Keratinocyte (primary cell): ENCODE results near the gene CAPN7. TPM values are rescaled to one million over a fixed set of nuclear protein-coding genes. Genes with fewer than 3 reads are reported as not detected.

Experiments
- DNase-seq: peaks from one replicate; pipeline ENCODE4 v3.0.0-alpha.2; 2011; ENCODE audit warnings: low read depth, missing footprints, low spot score
- FAIRE-seq: peaks from 2 replicates; lab custom pipeline; 2011; peaks lifted over from hg19 to GRCh38; lab: Jason Lieb, UNC
- H2AFZ ChIP-seq: 2 replicates; pipeline ENCODE4 v1.6.0; 2012; ENCODE audit warnings: low read length, control low read depth, inconsistent platforms; ENCODE audit not compliant: control insufficient read depth
- H3K27ac ChIP-seq: 2 replicates; pipeline ENCODE4 v1.5.1; 2011; ENCODE audit warnings: low read length; ENCODE audit not compliant: control insufficient read depth, insufficient read depth
- H3K27me3 ChIP-seq: 3 replicates; pipeline ENCODE4 v1.6.0; 2011; ENCODE audit warnings: low read length; ENCODE audit not compliant: control insufficient read depth, insufficient read depth; ENCODE audit errors: extremely low read depth
- H3K36me3 ChIP-seq, 2 experiments: 2 replicates in 1 of 2; 3 replicates in 1 of 2; pipeline ENCODE4 v1.5.1; 2011; ENCODE audit warnings: low read length in 2 of 2, mild to moderate bottlenecking in 1 of 2; ENCODE audit not compliant: control insufficient read depth in 2 of 2, insufficient read depth in 2 of 2; ENCODE audit errors: extremely low read depth in 1 of 2
- H3K4me1 ChIP-seq: 3 replicates; pipeline ENCODE4 v1.5.1; 2011; ENCODE audit warnings: low read length; ENCODE audit not compliant: control insufficient read depth, insufficient read depth; ENCODE audit errors: extremely low read depth
- H3K4me2 ChIP-seq: 3 replicates; pipeline ENCODE4 v1.6.0; 2011; ENCODE audit warnings: low read depth, low read length; ENCODE audit not compliant: control insufficient read depth, insufficient read depth; ENCODE audit errors: extremely low read depth
- H3K4me3 ChIP-seq, 3 experiments: fragments of 200-600 bp in 1 of 3; sonication (generic) in 1 of 3; 2 replicates in 2 of 3; 3 replicates in 1 of 3; pipeline ENCODE4 v1.5.1; 2011 to 2016; ENCODE audit warnings: low read length in 3 of 3, mild to moderate bottlenecking in 3 of 3, control low read depth in 2 of 3, inconsistent platforms in 1 of 3, low read depth in 1 of 3, mixed read lengths in 1 of 3, mixed run types in 1 of 3, moderate library complexity in 1 of 3; ENCODE audit not compliant: control insufficient read depth in 2 of 3, insufficient read depth in 2 of 3; ENCODE audit errors: extremely low read depth in 1 of 3
- H3K79me2 ChIP-seq: 2 replicates; pipeline ENCODE4 v1.6.0; 2012; ENCODE audit warnings: low read length; ENCODE audit not compliant: control insufficient read depth, insufficient read depth
- H3K9ac ChIP-seq: 3 replicates; pipeline ENCODE4 v1.6.0; 2011; ENCODE audit warnings: low read length; ENCODE audit not compliant: control insufficient read depth, insufficient read depth; ENCODE audit errors: extremely low read depth
- H3K9me1 ChIP-seq: 3 replicates; pipeline ENCODE4 v1.6.0; 2011; ENCODE audit warnings: low read length; ENCODE audit not compliant: control insufficient read depth, insufficient read depth; ENCODE audit errors: extremely low read depth
- H3K9me3 ChIP-seq: 2 replicates; pipeline ENCODE4 v1.5.1; 2012; ENCODE audit warnings: low read depth, low read length; ENCODE audit not compliant: control insufficient read depth
- H4K20me1 ChIP-seq: 3 replicates; pipeline ENCODE4 v1.6.0; 2011; ENCODE audit warnings: low read length; ENCODE audit not compliant: control insufficient read depth, insufficient read depth; ENCODE audit errors: extremely low read depth
- EZH2 ChIP-seq: IDR thresholded peaks from one replicate; pipeline ENCODE4 v1.6.1; 2012; ENCODE audit warnings: inconsistent platforms, mild to moderate bottlenecking, low read length, moderate library complexity
- dilution Hi-C: fragments of 300-500 bp; cut with MboI; formaldehyde crosslinking; loops from one replicate; pipeline ENCODE4 v1.7.0; 2020; ENCODE audit warnings: low sequenced_read_pairs; ENCODE audit not compliant: extremely low pct_ligation_motif_present
- polyA plus RNA-seq, 5 experiments: library from polyadenylated mRNA; depleted of rRNA in 3 of 5; stranded (reverse) in 3 of 5; stranded (forward) in 1 of 5; unstranded in 1 of 5; fragments of >200 nt; gene quantifications; 1 replicate in 1 of 5; 2 replicates in 3 of 5; 3 replicates in 1 of 5; pipeline versions ENCODE4 v1.2.1 to v1.2.3, GENCODE V29; 2011 to 2012; ENCODE audit warnings: missing spikeins in 2 of 5, low read depth in 1 of 5, low replicate concordance in 1 of 5
- TF ChIP-seq, protein P1 (sequence below), 3 experiments: IDR thresholded peaks in 1 of 3; conservative IDR thresholded peaks in 1 of 3; optimal IDR thresholded peaks in 1 of 3; 2 replicates in 2 of 3; 3 replicates in 1 of 3; pipeline versions ENCODE3 to v1.5.1; 2011; ENCODE audit warnings: low read length in 3 of 3, mild to moderate bottlenecking in 3 of 3, moderate library complexity in 2 of 3, control low read depth in 1 of 3, inconsistent platforms in 1 of 3; ENCODE audit not compliant: insufficient read depth in 2 of 3; ENCODE audit errors: extremely low read depth in 1 of 3

Gene CAPN7
- polyA plus RNA-seq, 1 donor (not counting 4 experiments of a cell fraction or from before 2014, with no cell fraction given): 29.3 TPM

GRCh38 chr3:15300323-15301078 lies 94.5 kb downstream of the CAPN7 start:
- no peak overlapping the region for H3K9ac ChIP-seq
- DNase-seq: no peak
- no peaks in the 10 kb centered on the region for H3K9me1 ChIP-seq
- peak; percentile 59 for FAIRE-seq
- no peaks in the 10 kb centered on the region for H3K36me3 ChIP-seq
- H3K4me1 ChIP-seq: peaks cover 13% of the 10 kb centered on the region
- TF ChIP-seq, protein P1, sequence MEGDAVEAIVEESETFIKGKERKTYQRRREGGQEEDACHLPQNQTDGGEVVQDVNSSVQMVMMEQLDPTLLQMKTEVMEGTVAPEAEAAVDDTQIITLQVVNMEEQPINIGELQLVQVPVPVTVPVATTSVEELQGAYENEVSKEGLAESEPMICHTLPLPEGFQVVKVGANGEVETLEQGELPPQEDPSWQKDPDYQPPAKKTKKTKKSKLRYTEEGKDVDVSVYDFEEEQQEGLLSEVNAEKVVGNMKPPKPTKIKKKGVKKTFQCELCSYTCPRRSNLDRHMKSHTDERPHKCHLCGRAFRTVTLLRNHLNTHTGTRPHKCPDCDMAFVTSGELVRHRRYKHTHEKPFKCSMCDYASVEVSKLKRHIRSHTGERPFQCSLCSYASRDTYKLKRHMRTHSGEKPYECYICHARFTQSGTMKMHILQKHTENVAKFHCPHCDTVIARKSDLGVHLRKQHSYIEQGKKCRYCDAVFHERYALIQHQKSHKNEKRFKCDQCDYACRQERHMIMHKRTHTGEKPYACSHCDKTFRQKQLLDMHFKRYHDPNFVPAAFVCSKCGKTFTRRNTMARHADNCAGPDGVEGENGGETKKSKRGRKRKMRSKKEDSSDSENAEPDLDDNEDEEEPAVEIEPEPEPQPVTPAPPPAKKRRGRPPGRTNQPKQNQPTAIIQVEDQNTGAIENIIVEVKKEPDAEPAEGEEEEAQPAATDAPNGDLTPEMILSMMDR (optimal IDR thresholded peaks at IDR 0.05 in 1 of 3, IDR thresholded peaks at IDR 0.05 in 1 of 3, conservative IDR thresholded peaks at IDR 0.05 in 1 of 3; ENCODE audit: extremely low read depth in 1 of 3, insufficient read depth in 2 of 3, low read length in 3 of 3): no peak
- no peak for TF ChIP-seq EZH2
- H3K4me3 ChIP-seq: no peak overlapping the region
- H3K79me2 ChIP-seq: no peaks in the 10 kb centered on the region
- no peak overlapping the region for H3K4me2 ChIP-seq
- no peaks in the 10 kb centered on the region for H3K27me3 ChIP-seq
- peak overlapping the region; percentile 4 for H3K27ac ChIP-seq
- dilution Hi-C loops: no loop called here
- H2AFZ ChIP-seq: no peak overlapping the region
- no peaks in the 10 kb centered on the region for H3K9me3 ChIP-seq
- peaks cover 2% of the 10 kb centered on the region for H4K20me1 ChIP-seq

- FAIRE-seq: no peak
- dilution Hi-C loops: no loop called here
Observed at GRCh38 chr3:15301761-15302160, 95.7 kb downstream of the CAPN7 start.

More at GRCh38 chr3:15301761-15302160, 95.7 kb downstream of the CAPN7 start:
- no peaks in the 10 kb centered on the region for H3K79me2 ChIP-seq
- no peak overlapping the region for H3K9ac ChIP-seq
- TF ChIP-seq EZH2: no peak
- TF ChIP-seq, protein P1 (optimal IDR thresholded peaks at IDR 0.05 in 1 of 3, IDR thresholded peaks at IDR 0.05 in 1 of 3, conservative IDR thresholded peaks at IDR 0.05 in 1 of 3; ENCODE audit: extremely low read depth in 1 of 3, insufficient read depth in 2 of 3, low read length in 3 of 3): no peak
- no peaks in the 10 kb centered on the region for H3K27me3 ChIP-seq
- DNase-seq: no peak
- H4K20me1 ChIP-seq: peaks cover 2% of the 10 kb centered on the region
- H3K27ac ChIP-seq: no peak overlapping the region
- H3K4me2 ChIP-seq: no peak overlapping the region
- peaks cover 15% of the 10 kb centered on the region for H3K4me1 ChIP-seq
- H3K9me1 ChIP-seq: no peaks in the 10 kb centered on the region
- no peaks in the 10 kb centered on the region for H3K9me3 ChIP-seq
- no peak overlapping the region for H3K4me3 ChIP-seq
- H3K36me3 ChIP-seq: no peaks in the 10 kb centered on the region
- H2AFZ ChIP-seq: no peak overlapping the region

Other genes starting within 250 kb of the CAPN7 start
- gene MRPS25, start 140.9 kb upstream of the CAPN7 start, polyA plus RNA-seq: 32.1 to 54.5 TPM (median 43.2 TPM) in 3 replicates
- 7.0 to 8.4 TPM (median 7.8 TPM) in 3 replicates for gene RBSN, start 107.1 kb upstream of the CAPN7 start, polyA plus RNA-seq
- gene SH3BP5, start 126.3 kb downstream of the CAPN7 start, polyA plus RNA-seq: 11.7 to 13.4 TPM (median 13.3 TPM) in 3 replicates
- 12.6 to 17.2 TPM (median 16.3 TPM) in 3 replicates for gene METTL6, start 221.3 kb downstream of the CAPN7 start, polyA plus RNA-seq
- gene EAF1, start 221.4 kb downstream of the CAPN7 start, polyA plus RNA-seq: 13.5 to 13.7 TPM (median 13.6 TPM) in 3 replicates